Left cardiac atrium (tissue), 4 donors: Measurements from ENCODE around the gene RAB36. TPM values are rescaled to one million over a fixed set of nuclear protein-coding genes. Genes with fewer than 3 reads are reported as not detected.

Experiments used
- ATAC-seq, 2 donors: fragments of 200-7000 bp; cut with Tn5 transposase; one replicate each; pipeline ENCODE4 v1.9.1; 2020; ENCODE audit warnings: mild to moderate bottlenecking in 2 of 2, moderate library complexity in 2 of 2
- DNase-seq: peaks from one replicate; pipeline ENCODE4 v3.0.0-alpha.2; 2020
- intact Hi-C, 2 donors: fragments of 100-400 bp; cut with DNase I; formaldehyde crosslinking; loops; one replicate each; pipeline versions ENCODE4 v1.14.1 to v1.15.1; 2022 to 2023
- total RNA-seq, 2 donors: library from RNA; stranded (reverse); fragmentation: NEBNext Ultra II Directional; extraction: Animal tissue kit (Norgen Biotek cat#: 25700); gene quantifications; one replicate each; pipeline ENCODE4 v1.2.1, GENCODE V29; 2021
- donor health status: DM: no; HTN: yes; CAD: no.
- donor health status: DM: no; HTN: yes; CAD: no; lungs with severe emphysema.
- donor health status: DM: yes; HTN: yes; CAD: no.
- donor health status: Dilated cardiomyopathy.

The RAB36 gene
- total RNA-seq, 2 donors from 2014 or later, result 1.0 to 1.3 TPM

GRCh38 chr22:23118647-23119493, 26.4 kb upstream of the RAB36 start:
- ATAC-seq (no peak), DNase-seq (no peak)
- intact Hi-C loops, result no loop called here

- intact Hi-C loops, result loop anchor here in 1 of 2 donors (10.0 kb wide), 1 partner anchor 655 kb away; no protein-coding TSS in a partner anchor
- ATAC-seq (peak in 1 of 2 donors; percentile 16), DNase-seq (no peak)
Observed at GRCh38 chr22:23119494-23120414, 25.5 kb upstream of the RAB36 start.

- DNase-seq, result no peak
- ATAC-seq, result no peak
- intact Hi-C loops, result loop anchor here in 1 of 2 donors (10.0 kb wide), 1 partner anchor 656 kb away; no protein-coding TSS in a partner anchor
Observed at GRCh38 chr22:23120415-23120899, 24.8 kb upstream of the RAB36 start.

GRCh38 chr22:23121000-23121421, 24.3 kb upstream of the RAB36 start:
- ATAC-seq (no peak), DNase-seq (no peak)
- intact Hi-C loops, result loop anchor here in 1 of 2 donors (10.0 kb wide), 1 partner anchor 656 kb away; no protein-coding TSS in a partner anchor

GRCh38 chr22:23121424-23121823, 23.9 kb upstream of the RAB36 start:
- no peak for DNase-seq
- ATAC-seq, result no peak
- intact Hi-C loops, result loop anchor here in 1 of 2 donors (10.0 kb wide), 1 partner anchor 657 kb away; no protein-coding TSS in a partner anchor

GRCh38 chr22:23122216-23122957, 22.9 kb upstream of the RAB36 start:
- ATAC-seq (no peak), DNase-seq (no peak)
- intact Hi-C loops, result loop anchor here in 1 of 2 donors (10.0 kb wide), 1 partner anchor 658 kb away; no protein-coding TSS in a partner anchor

GRCh38 chr22:23122992-23123803, 22.1 kb upstream of the RAB36 start:
- DNase-seq, result no peak
- intact Hi-C loops, result loop anchor here in 1 of 2 donors (10.0 kb wide), 1 partner anchor 658 kb away; no protein-coding TSS in a partner anchor
- ATAC-seq, result no peak

- ATAC-seq (no peak), DNase-seq (no peak)
- intact Hi-C loops, result loop anchor here in 1 of 2 donors (10.0 kb wide), 1 partner anchor 659 kb away; no protein-coding TSS in a partner anchor
Observed at GRCh38 chr22:23123804-23124254, 21.4 kb upstream of the RAB36 start.

- intact Hi-C loops, result loop anchor here (5.0 to 10.0 kb wide), 2 partner anchors 168 to 660 kb away; no protein-coding TSS in a partner anchor
- ATAC-seq (peak in 1 of 2 donors; percentile 10), DNase-seq (no peak)
Observed at GRCh38 chr22:23124611-23125511, 20.4 kb upstream of the RAB36 start.

- DNase-seq, result no peak
- intact Hi-C loops, result loop anchor here (5.0 to 10.0 kb wide), 2 partner anchors 168 to 661 kb away; no protein-coding TSS in a partner anchor
- ATAC-seq, result no peak
Observed at GRCh38 chr22:23125512-23126103, 19.7 kb upstream of the RAB36 start.

- DNase-seq, result no peak
- intact Hi-C loops, result loop anchor here (5.0 to 10.0 kb wide), 2 partner anchors 169 to 662 kb away; no protein-coding TSS in a partner anchor
- no peak for ATAC-seq
Observed at GRCh38 chr22:23126165-23127054, 18.9 kb upstream of the RAB36 start.

- ATAC-seq (no peak), DNase-seq (no peak)
- intact Hi-C loops, result loop anchor here (5.0 to 10.0 kb wide), 2 partner anchors 170 to 662 kb away; no protein-coding TSS in a partner anchor
Observed at GRCh38 chr22:23127055-23127756, 18.1 kb upstream of the RAB36 start.

- intact Hi-C loops, result loop anchor here (1.0 to 10.0 kb wide), 3 partner anchors 168 to 663 kb away; no protein-coding TSS in a partner anchor
- ATAC-seq, result no peak
Observed at GRCh38 chr22:23127788-23128187, 17.5 kb upstream of the RAB36 start.

More at GRCh38 chr22:23127788-23128187, 17.5 kb upstream of the RAB36 start:
- DNase-seq, result no peak
